HG02840 (cell line): ENCODE measurements around the gene NCOR2.
"Not testable (repeated sequence)": the region's sequence is repeated elsewhere in the genome, so short reads cannot be mapped to it uniquely, and the experiment has no call there.

Experiments used
- ATAC-seq: cut with Tn5 transposase; IDR thresholded peaks from one replicate; pipeline ENCODE4 v1.9.1; 2021; ENCODE audit warnings: mild to moderate bottlenecking, moderate library complexity, moderate number of reproducible peaks; ENCODE audit not compliant: unreplicated experiment, low FRiP score

The NCOR2 gene

DNA sequence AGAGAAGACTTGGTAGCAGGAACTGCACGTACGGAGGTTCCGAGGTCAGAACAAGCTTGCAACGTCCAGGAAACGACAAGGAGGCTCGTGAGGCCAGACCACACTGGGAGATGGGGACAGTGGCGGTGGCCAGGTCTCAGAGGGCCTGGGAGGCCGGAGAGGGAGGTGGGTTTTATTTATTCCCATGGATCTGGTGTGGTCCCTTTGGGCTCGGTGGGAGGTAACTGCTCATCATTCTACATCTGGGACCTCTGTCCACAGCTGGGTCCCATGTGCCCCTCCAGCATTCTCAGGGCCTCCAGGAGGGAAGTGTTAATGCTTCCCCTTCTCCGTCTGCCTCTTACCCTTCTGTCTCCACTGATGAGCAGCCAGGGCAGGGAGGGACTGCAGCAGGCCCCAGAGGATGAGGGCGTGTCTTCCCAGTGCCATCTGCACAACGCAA lies 35.7 kb upstream of the NCOR2 start:
- no peak for ATAC-seq

GRCh38 chr12:124601706-124602105 lies 34.3 kb upstream of the NCOR2 start:
- no peak for ATAC-seq

GRCh38 chr12:124599074-124599999 lies 31.9 kb upstream of the NCOR2 start:
- ATAC-seq: no peak

DNA sequence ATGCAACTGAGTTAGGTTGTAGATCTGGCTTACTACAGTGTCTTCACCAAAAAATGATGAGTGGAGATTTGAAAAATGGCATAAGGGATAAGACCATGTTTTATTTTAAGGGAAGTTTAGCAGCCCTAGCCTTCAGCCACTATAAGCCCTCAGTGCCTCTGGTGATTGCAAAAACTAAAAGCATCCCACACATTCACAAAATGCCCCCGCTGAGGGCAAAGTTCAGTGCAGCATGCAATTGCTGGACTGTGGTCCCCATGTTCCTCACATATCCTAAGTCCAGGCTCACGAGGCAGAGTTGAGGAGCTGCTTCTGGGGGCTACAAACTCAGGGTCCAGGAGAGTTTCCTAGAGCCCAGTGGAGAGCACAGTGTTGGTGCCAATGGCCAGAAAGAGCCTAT lies 29.6 kb upstream of the NCOR2 start:
- ATAC-seq: no peak

DNA sequence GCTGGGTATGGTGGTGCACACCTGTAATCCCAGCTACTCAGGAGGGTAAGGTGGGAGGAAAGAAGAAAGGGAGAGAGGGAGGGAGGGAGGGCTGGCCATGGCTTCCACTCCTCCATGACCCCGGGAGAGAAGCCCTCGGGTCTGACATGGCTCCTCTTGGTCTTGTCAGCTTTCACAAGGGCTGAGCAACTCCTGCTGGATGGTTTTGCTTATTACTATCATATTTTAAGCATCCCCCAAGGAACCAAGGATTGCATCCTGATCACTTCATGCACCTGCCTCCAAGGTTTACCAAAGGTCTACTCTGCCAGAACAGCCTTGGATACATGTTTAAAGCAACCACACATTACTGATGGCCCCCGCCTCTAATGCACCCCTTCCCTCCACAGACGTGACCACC lies 28.0 kb upstream of the NCOR2 start:
- ATAC-seq: no peak

DNA sequence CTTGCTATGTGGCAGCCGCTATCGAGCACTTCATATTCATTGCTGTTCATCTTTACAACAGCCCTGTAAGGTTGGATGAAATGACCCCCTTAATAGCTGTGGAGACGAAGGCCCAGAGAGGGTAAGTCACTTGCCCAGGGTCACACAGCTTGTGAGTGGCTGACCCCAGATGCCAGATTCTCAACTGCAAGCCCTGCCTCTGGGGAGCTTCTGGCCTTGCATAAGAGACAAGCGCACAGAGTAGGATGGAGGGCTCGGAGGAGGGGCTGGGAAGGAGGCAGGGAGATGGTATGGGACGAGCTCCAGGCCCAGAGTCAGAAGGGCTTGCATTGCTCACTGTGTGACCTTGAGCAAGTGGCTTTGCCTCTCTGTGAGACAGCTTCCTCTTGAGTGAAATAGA lies 27.4 kb upstream of the NCOR2 start:
- ATAC-seq: no peak

- no peak for ATAC-seq
Measured at GRCh38 chr12:124593851-124594401, 26.5 kb upstream of the NCOR2 start.

DNA sequence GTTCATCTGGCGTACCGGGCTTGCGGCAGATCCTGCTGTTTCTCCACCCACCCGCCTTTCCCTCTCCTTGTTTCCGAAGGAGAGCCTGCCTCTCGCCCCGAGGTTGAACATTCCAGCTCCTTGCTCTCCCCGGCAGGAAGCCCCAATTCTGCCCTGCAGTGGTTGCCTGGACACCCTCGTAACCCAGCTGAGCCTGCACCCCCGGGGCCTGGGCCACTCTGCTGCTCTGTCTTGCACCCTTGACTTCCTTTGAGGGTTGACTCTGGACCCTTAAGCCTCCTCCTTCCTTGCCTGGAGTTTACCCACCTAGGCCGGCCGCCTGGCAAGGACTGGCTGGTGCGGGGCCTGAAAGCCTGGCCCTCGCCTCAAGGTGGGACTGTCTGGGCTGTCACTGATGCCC lies 25.8 kb upstream of the NCOR2 start:
- no peak for ATAC-seq

DNA sequence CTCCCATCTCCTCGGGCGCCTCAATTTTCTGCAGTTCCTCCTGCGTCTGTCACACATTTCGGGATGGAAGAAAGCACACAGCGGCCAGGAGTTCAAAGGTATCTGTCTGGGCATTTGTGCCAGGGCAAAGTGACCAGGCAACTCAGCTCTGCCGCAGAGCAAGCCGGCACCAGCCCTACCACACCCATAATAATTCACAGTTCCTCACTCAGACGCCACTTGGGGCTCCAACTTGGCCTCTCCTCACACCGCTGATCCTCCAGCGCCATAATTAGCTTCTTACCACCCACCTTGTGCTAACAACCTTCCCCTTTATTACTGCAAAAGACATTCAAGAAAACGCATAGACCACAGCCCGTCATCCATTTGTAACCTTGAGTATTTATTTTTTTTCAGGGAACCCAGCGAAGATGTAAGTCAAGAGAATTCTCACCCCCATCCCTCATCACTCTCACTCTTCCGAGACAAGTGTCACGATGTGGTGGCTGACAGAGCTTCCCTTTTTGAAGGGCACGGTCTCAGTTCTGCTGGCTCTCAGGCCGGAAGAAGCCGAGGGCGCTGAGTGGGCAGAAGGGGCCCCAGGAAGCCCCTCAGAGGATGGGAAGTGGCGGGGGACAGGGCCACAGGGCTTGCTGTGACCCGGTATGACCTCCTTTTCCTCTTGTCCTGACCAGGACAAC lies 25.2 kb upstream of the NCOR2 start:
- no peak for ATAC-seq

- ATAC-seq: no peak
Measured at GRCh38 chr12:124592050-124592449, 24.6 kb upstream of the NCOR2 start.

DNA sequence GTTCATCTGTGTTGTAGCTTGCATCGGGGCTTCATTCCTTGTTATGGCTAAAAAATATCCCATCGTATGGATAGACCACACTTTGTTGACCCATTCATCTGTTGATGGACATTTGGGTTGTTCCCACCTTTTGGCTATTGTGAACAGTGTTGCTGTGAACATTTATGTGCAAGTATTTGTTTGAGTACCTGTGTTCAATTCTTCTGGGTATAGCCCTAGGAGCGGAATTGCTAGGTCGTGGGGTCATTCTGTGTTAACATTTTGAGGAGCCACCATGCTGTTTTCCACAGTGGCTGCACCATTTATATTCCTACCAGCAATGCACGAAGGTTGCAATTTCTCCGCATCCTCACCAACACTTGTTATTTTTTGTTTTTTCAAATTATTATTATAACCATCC lies 23.0 kb upstream of the NCOR2 start:
- no peak for ATAC-seq

GRCh38 chr12:124588751-124589267 lies 21.4 kb upstream of the NCOR2 start:
- no peak for ATAC-seq

DNA sequence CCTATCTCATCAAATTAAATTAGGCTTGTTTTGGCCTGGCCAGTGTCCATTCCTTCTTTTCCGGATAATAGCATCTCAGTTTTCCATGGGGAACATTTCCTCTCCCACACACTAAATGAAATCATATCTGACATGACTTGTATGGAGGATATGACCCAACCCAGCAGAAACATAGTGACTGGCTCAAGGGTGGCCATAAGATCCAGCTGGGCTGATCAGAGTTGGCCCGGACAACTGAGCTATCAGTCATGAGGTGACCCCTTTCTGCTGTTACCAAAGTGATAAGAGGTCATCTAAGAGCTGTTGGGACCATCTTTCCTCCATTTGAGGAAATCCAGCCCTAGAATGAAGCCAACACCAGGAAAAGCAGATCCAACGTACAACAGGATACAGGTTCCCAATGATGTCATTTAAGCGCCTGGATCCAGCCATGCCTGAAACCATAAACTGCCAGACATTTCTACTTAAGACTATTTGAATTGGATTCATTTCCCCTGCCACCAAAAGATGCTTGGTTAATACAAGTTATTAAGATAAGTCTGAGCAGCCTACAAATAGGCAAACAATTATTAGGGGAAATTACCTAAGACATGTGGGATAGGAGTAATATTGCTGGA lies 20.7 kb upstream of the NCOR2 start:
- no peak for ATAC-seq

- no peak for ATAC-seq
Measured at GRCh38 chr12:124586756-124587155, 19.3 kb upstream of the NCOR2 start.

DNA sequence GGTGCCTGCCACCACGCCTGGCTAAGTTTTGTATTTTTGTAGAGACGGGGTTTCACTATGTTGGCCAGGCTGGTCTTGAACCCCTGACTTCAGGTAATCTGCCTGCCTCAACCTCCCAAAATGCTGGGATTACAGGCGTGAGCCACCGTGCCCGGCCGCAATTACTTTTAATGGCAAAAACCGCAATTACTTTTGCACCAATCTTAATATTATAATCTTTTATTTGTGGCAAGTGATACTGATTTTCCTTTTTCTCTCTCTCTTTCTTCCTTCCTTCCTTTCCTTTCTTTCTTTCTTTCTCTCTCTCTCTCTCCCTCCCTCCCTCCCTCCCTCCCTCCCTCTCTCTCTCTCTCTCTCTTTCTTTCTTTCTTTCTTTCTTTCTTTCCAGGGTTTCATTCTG lies 17.1 kb upstream of the NCOR2 start:
- ATAC-seq: not testable (repeated sequence)

DNA sequence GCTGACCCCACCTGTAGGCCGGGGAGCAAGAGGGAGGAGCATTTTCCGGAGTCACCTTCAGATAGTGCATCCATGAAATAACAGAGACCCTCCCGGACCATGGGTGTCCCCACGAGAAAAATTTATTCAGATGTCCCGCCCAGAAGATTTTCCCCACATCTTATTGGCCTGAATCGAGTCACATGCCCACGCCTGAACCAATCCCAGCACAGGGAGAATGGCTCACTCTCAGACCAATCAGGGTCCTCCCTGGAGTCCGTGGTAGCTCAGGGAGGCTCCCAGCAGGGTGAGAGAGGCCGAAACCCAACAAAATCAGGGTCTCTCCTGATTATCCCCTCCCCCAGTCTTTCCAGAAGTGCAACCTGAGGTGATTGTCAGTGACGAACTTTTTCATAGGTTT lies 16.4 kb upstream of the NCOR2 start:
- no peak for ATAC-seq

DNA sequence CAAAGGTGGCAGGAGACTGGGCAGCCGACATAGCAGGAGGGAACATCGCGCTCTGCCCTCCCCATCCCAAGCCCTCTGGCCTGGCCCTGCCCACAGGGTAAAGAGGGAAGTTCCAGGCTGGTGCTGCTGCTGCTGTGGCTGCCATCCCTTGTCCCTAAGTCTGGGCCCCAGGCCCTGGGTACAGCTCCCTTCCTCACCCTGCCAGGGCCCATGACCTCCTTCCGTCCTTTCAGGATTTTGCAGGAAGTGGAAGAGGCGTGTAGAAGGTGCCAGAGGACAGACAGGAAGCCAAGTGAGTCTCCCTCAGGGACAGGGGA lies 14.7 kb upstream of the NCOR2 start:
- ATAC-seq: no peak

DNA sequence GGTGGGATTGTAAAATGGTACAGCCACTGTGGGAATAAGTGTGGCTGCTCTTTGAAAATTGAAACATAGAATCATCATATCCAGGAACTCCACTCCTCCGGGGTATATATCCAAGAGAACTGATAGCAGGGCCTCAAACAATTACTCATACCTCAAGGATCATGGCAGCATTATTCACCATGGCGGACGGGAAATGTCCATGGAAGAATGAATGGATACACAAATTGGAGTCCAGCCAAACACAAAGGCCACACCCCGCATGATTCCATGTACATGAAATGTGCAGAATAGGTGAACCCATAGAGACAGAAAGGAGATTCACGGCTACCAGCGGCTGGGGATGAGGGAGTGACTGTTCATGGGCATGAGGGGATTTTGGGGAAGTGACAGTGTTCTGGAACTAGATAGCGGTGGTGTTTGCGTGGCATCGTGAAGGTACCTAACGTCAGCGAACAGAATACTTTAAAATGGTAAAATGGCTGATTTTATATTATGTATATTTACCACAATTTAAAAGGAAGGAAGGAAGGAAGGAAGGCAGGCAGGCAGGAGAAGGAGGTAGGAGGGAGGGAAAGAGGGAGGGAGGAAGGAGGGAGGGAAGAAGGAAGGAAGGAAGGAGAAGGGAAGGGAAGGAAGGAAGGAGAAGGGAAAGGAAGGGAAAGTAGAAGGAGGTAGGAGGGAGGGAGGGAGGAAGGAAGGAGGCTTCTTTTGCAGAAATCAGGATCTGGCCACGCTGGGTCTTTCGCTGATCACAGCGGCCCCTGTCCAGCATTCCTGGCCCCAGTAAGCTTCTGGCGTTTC lies 14.1 kb upstream of the NCOR2 start:
- ATAC-seq: no peak

GRCh38 chr12:124579921-124580517 lies 12.6 kb upstream of the NCOR2 start:
- ATAC-seq: no peak

- no peak for ATAC-seq
Measured at GRCh38 chr12:124578854-124579253, 11.4 kb upstream of the NCOR2 start.
